ENCODE results near the gene ST6GAL1. TPM values are rescaled to one million over a fixed set of nuclear protein-coding genes. Genes with fewer than 3 reads are reported as not detected.

The ST6GAL1 gene
- total and polyA plus RNA-seq, 2 of the 4 experiments (the other 2 are of a cell fraction): 1.4 to 2.9 TPM

DNA sequence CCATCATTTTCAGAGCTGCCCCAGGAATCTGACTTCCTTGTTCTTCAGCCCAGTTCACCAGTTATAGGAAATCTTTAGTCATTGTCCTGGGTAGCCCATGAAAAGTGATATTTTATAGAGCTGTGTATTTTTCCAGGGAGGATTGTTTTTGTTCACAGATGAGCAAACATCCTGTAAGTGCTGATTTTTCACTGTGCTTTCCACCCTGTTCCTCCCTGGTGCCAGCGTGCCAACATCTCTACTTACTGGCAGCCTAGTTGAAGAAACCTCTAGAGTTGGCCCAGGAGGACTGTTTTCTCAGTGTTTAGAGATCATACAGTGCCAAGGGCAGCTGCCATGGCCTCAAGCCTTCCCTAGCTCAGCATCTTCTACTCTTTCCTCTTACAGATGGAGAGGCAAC, 41.3 kb downstream of the ST6GAL1 start:
- Histone ChIP-seq H2AFZ (replicated peaks; ENCODE audit: low read length, poor library complexity) (no peak overlapping the region), H4K20me1 (ENCODE audit: insufficient read depth, low read length) (no peaks in the 10 kb centered on the region), H3K4me3 (ENCODE audit: insufficient read depth, low read depth, low read length) (no peak overlapping the region), H3K4ac (ENCODE audit: low read depth, low read length) (no peak overlapping the region), H3K9me1 (ENCODE audit: insufficient read depth, low read length) (no peaks in the 10 kb centered on the region), H2BK5ac (ENCODE audit: low read depth, low read length, poor library complexity, severe bottlenecking) (no peak overlapping the region), H4K91ac (ENCODE audit: insufficient read depth, low read depth, low read length) (no peak overlapping the region), H4K5ac (ENCODE audit: low read depth, low read length) (no peak overlapping the region), H2BK20ac (ENCODE audit: low read depth, low read length) (no peak overlapping the region), H2BK120ac (ENCODE audit: low read depth, low read length) (no peak overlapping the region), H3K9ac (ENCODE audit: low read depth, low read length) (no peak overlapping the region), H3K56ac (ENCODE audit: extremely low read depth, insufficient read depth, low read length) (no peak overlapping the region), H3K14ac (replicated peaks; ENCODE audit: low read depth, low read length) (no peak overlapping the region), H3K4me1 (ENCODE audit: control insufficient read depth, insufficient read depth, low read length) (no peaks in the 10 kb centered on the region), H3K4me2 (ENCODE audit: low read depth, low read length) (no peak overlapping the region), H4K8ac (ENCODE audit: low read depth in 2 of 2, low read length in 2 of 2) (no peak overlapping the region), H3K23ac (ENCODE audit: low read depth, low read length) (no peak overlapping the region), H3K27me3 (ENCODE audit: control insufficient read depth, insufficient read depth, low read length) (no peaks in the 10 kb centered on the region; the same call in 1 of the 2 replicates), H3K27ac (ENCODE audit: insufficient read depth, low read length) (no peak overlapping the region), H2BK15ac (ENCODE audit: low read depth, low read length) (no peak overlapping the region), H2AK9ac (replicated peaks; ENCODE audit: low read depth, low read length, poor library complexity) (no peak overlapping the region), H3K9me3 (ENCODE audit: control insufficient read depth, insufficient read depth, low read length) (no peaks in the 10 kb centered on the region), H2AK5ac (ENCODE audit: low read depth, low read length) (no peak overlapping the region), H3K79me1 (ENCODE audit: low read depth in 1 of 2, low read length in 2 of 2) (no peaks in the 10 kb centered on the region), H3K18ac (ENCODE audit: low read depth, low read length) (no peak overlapping the region), H3K36me3 (ENCODE audit: control insufficient read depth, insufficient read depth, low read length) (no peaks in the 10 kb centered on the region)
- intact Hi-C loops (cut with micrococcal nuclease): no loop called here
- POLR2A ChIA-PET (ENCODE audit: unreplicated experiment): no interaction called here
- no TSS peak for BruUV-seq (replicated peaks)
- TF ChIP-seq MXI1 (IDR thresholded peaks at IDR 0.05; ENCODE audit: borderline replicate concordance, low read depth, low read length) (no peak), MAFK (IDR thresholded peaks at IDR 0.05; ENCODE audit: low read depth, low read length) (no peak), POLR2A (IDR thresholded peaks at IDR 0.05; ENCODE audit: low read depth, low read length) (no peak), FOS (IDR thresholded peaks at IDR 0.05; ENCODE audit: low read depth, low read length) (no peak), SMC3 (IDR thresholded peaks at IDR 0.05; ENCODE audit: low read depth, low read length) (no peak), MAZ (IDR thresholded peaks at IDR 0.05; ENCODE audit: borderline replicate concordance, low read depth, low read length) (no peak), CTCF (conservative IDR thresholded peaks at IDR 0.05; ENCODE audit: low read depth, low read length) (no peak), RFX5 (IDR thresholded peaks at IDR 0.05; ENCODE audit: low read depth, low read length) (no peak), CHD1 (IDR thresholded peaks at IDR 0.05; ENCODE audit: low read depth, low read length) (no peak), NFE2L2 (IDR thresholded peaks at IDR 0.05; ENCODE audit: low read depth, low read length) (no peak), RAD21 (IDR thresholded peaks at IDR 0.05; ENCODE audit: low read length) (no peak), ELK1 (IDR thresholded peaks at IDR 0.05; ENCODE audit: borderline replicate concordance, low read depth, low read length) (no peak)
- TF ChIP-seq, protein P1, sequence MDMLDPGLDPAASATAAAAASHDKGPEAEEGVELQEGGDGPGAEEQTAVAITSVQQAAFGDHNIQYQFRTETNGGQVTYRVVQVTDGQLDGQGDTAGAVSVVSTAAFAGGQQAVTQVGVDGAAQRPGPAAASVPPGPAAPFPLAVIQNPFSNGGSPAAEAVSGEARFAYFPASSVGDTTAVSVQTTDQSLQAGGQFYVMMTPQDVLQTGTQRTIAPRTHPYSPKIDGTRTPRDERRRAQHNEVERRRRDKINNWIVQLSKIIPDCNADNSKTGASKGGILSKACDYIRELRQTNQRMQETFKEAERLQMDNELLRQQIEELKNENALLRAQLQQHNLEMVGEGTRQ (IDR thresholded peaks at IDR 0.05; ENCODE audit: low read depth, low read length): no peak
- in situ Hi-C loops (cut with MboI; ENCODE audit: low sequenced_read_pairs): no loop called here
- CTCF ChIA-PET: no interaction called here
- DNase-seq: no peak
- dilution Hi-C loops (cut with HindIII; ENCODE audit: low sequenced_read_pairs, unreplicated experiment): no loop called here
- no CpG with 5 or more reads among the region's 1 CpG for WGBS, 2 experiments (ENCODE audit: extremely low coverage in 2 of 2, insufficient read length in 1 of 2)
- ATAC-seq (ENCODE audit: low read depth): no peak
